Inflammatory macrophage (primary cell): Measurements from ENCODE around the gene IGSF9.

ENCODE experiments used
- DNase-seq, 2 donors: peaks; one replicate each; pipeline ENCODE4 v3.0.0-alpha.2; 2020 to 2022

IGSF9 gene

GRCh38 chr1:159931795-159932173, 13.6 kb downstream of the IGSF9 start:
- DNase-seq, result no peak

DNA sequence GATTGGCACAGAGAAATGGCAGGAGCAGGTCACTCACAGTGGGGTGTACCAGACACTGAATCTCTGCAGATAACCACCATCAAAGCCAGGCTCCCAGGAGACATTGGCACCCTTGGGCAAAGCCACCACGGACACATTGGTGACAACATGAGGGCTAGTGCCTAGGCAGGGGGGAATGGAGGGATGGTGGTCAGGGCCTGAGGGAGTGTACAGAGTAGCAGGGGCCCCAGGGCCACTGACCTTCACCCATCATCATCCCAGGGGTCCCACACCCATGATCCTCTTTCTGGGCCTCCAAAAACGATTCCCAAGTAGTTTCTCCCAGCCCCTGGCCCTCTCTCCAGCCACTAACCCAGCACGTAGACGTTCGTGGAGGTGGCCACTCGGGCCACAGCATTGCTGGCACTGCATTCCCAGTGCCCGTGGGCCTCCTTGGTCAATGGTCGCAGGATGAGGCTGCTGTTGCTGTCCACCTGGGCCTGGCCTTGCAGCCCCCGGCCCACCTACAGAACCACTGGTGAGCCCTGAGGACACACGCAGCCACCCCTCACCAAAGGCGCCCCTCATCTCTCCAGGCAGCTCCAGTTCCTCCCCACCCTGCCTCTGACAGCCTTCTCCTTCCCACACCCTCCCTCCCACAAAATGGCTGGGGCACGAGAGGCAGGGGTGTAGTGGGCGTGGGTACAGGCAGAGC, 14.2 kb downstream of the IGSF9 start:
- DNase-seq, result no peak

GRCh38 chr1:159930634-159931033, 14.8 kb downstream of the IGSF9 start:
- no peak for DNase-seq

- DNase-seq, result no peak
These were observed 15.2 kb downstream of the IGSF9 start for GRCh38 chr1:159930216-159930615.

DNA sequence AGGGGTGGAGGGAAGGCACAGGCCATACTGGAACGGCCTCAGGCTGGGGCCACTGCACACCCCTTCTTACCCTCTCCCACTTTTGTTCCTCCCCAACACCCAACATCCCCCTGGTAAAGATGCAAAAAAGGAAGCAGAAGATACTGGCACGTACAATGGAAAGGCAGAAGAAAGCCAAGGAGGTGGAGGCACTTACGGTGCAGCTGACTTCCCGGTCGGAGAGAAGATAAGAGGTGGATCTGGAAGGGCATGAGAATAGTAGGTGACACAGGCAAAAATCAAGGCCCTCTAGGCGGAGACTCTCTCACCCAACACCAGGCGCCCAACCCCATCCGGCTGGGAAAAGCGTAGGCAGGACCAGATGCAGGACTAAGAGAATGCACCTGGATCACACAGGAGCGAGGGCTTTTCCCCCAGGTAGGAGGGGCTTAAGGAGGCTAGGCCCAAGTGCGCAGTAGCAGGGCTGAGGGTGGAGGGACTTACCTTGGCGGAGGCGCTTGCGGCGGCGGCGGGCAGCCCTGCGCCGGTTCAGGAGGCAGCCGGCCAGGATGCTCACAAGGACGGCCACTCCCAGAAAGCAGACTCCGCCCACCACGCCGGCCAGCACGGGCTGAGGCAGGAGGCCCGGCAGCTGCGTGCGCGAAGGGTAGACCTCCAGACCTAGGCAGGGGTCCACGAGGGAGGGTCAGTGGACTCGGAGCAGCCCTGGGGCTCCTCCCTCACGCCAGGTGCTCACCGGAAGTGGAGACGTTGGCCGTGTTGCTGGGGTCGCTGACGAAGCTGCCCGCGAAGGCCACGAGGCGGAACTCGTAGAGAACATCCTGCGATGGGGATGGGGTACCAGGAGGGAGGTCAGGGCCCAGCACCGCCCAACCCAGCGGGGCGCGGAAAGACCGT, 16.0 kb downstream of the IGSF9 start:
- no peak for DNase-seq

GRCh38 chr1:159928491-159929050, 16.8 kb downstream of the IGSF9 start:
- DNase-seq, result no peak

GRCh38 chr1:159927849-159928431, 17.5 kb downstream of the IGSF9 start:
- DNase-seq, result no peak

- no peak for DNase-seq
These were observed 18.1 kb downstream of the IGSF9 start for GRCh38 chr1:159927211-159927848.

DNA sequence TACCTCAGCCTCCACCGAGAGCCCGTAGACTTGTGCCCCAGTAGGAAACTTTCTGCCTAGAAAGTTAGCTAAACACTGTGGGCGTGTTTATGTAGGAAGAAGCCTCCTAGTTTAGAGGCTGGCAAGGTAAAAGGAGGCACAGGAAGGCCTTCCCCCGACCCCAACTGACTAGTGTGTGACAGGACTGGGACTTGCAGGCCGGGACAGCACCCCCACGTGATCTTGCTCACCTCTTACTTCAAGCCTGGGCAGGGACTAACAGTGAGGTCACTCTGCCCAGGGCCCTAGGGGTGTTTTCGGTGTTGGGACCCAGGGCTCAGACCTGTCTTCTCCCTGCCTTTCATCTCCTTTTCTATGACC, 19.7 kb downstream of the IGSF9 start:
- no peak for DNase-seq

- peak; percentile 84 to 86 for DNase-seq
These were observed 20.4 kb downstream of the IGSF9 start, which contains the start of gene TAGLN2 for GRCh38 chr1:159924791-159925718. Gene TAGLN2, minus strand, starts transcription at chr1:159925507. Its CDS starts 4,998 bp downstream, at chr1:159920509.

GRCh38 chr1:159924025-159924790, 21.2 kb downstream of the IGSF9 start:
- peak; percentile 67 to 77 for DNase-seq

- peak; percentile 92 to 95 for DNase-seq
These were observed 22.0 kb downstream of the IGSF9 start for GRCh38 chr1:159923203-159924024.

DNA sequence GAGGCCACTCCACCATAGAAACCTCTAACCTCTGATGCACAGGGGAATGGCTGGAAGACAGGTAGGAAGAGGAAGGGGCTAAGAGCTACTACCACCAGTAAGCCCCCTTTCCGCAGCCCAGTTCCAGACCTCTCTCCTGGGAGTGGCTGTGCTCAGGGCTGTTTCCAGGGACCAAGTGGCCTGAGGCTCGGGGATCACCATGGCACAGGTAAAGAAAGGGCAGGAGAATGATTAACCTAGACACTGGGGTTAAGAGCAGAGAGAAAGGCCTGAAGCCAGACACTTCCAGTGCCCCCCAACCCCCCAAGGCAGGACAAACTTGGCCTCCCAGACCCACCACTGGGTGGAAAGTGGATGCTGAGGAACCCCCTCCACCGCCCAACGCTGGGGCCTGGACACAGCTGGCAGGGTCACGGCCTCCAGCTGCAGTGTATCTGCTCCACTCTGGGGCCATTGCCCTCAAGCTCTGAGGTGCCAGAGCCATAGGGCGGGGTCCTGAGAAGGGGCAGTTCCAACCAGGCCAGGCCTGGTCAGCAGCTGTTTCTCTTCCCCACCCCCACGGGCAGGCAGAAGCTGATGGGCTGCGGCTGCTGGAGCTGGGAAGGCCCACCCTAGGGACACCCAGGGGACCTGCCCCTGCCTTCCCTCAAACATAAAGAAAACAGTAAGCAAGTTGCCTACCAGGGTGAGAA, 22.8 kb downstream of the IGSF9 start:
- no peak for DNase-seq

- DNase-seq, result no peak
These were observed 23.5 kb downstream of the IGSF9 start for GRCh38 chr1:159921700-159922504.

- DNase-seq, result peak in 1 of 2 donors; percentile 34
These were observed 24.2 kb downstream of the IGSF9 start for GRCh38 chr1:159921251-159921650.

- DNase-seq, result no peak
These were observed 24.8 kb downstream of the IGSF9 start for GRCh38 chr1:159920651-159921050.

DNA sequence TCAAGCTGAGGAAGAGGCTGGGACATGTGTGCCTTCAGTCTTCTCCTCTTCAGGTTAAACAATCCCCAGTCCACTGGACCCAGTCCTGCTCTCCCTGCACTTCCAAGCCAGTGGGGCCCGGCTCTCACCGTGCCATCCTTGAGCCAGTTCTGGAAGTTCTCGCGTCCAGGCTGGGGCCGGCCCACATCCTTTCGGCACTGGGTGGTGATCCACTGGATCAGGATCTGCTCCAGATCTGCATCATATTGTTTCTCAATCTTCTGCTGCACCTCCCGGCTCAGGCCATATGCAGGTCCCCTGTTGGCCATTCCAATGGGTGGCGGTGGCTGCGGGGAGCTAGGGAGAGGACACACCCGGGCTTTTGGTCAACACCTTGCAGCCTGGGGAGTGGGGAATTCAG, 25.2 kb downstream of the IGSF9 start:
- no peak for DNase-seq

DNA sequence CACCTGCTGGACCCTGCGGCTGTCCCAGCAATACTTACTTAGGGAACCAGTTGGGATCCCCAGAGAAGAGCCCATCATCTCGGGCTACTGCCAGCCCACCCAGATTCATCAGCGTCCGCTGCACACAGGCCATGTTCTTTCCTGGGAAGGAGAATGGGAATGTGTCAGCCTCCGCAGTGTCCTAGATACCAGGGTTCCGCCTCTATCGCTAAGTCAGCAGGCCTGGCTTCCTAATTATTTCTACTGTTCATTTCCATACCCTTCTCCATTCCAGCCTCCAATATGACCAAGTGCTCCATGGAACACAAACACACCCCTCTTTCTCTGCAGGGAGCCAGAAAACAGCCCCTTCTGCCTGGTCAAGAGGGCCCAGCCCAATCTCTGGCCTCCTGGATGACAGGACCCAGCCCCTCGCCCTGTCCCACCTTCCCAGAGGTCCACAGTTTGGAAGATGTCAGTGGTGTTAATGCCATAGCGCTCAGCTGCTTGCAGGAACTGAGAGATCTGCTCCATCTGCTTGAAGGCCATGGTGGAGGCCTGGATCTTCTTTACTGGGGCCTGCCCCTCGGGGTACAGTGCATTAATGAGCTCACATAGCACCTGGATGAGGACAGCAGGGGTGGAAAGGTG, 26.1 kb downstream of the IGSF9 start:
- no peak for DNase-seq
